GM18951 (cell line): ENCODE results near the gene DISC1.
"Not testable (repeated sequence)": the region's sequence is repeated elsewhere in the genome, so short reads cannot be mapped to it uniquely, and the experiment has no call there.

Experiments
- POLR2A ChIP-seq: IDR thresholded peaks from 4 replicates; pipeline ENCODE4 v1.6.1; 2011; ENCODE audit warnings: mild to moderate bottlenecking; ENCODE audit not compliant: insufficient read length, insufficient read depth; ENCODE audit errors: extremely low read depth
- in situ Hi-C: fragments of 300-500 bp; cut with MboI; formaldehyde crosslinking; loops from one replicate; pipeline ENCODE4 v1.12.0; 2022; ENCODE audit warnings: low sequenced_read_pairs, mixed read lengths, inconsistent platforms; ENCODE audit not compliant: unreplicated experiment

Gene DISC1

GRCh38 chr1:231653632-231654031, 27.0 kb downstream of the DISC1 start:
- no peak for TF ChIP-seq POLR2A
- in situ Hi-C loops: no loop called here

GRCh38 chr1:231656741-231657140, 30.2 kb downstream of the DISC1 start:
- in situ Hi-C loops: no loop called here
- no peak for TF ChIP-seq POLR2A

GRCh38 chr1:231658223-231658622, 31.6 kb downstream of the DISC1 start:
- in situ Hi-C loops: not testable (repeated sequence)

GRCh38 chr1:231660198-231660597, 33.6 kb downstream of the DISC1 start:
- TF ChIP-seq POLR2A: no peak
- in situ Hi-C loops: no loop called here

GRCh38 chr1:231663211-231663792, 36.7 kb downstream of the DISC1 start:
- in situ Hi-C loops: no loop called here
- no peak for TF ChIP-seq POLR2A

- in situ Hi-C loops: no loop called here
- TF ChIP-seq POLR2A: no peak
Observed at GRCh38 chr1:231665101-231665500, 38.5 kb downstream of the DISC1 start.

GRCh38 chr1:231665726-231666125, 39.1 kb downstream of the DISC1 start:
- in situ Hi-C loops: no loop called here
- no peak for TF ChIP-seq POLR2A

GRCh38 chr1:231666220-231666936, 39.8 kb downstream of the DISC1 start:
- in situ Hi-C loops: no loop called here
- TF ChIP-seq POLR2A: no peak

GRCh38 chr1:231666937-231667608, 40.5 kb downstream of the DISC1 start:
- TF ChIP-seq POLR2A: no peak
- in situ Hi-C loops: no loop called here

GRCh38 chr1:231667896-231668506, 41.4 kb downstream of the DISC1 start:
- in situ Hi-C loops: no loop called here
- no peak for TF ChIP-seq POLR2A

- no peak for TF ChIP-seq POLR2A
- in situ Hi-C loops: no loop called here
Observed at GRCh38 chr1:231668826-231669225, 42.2 kb downstream of the DISC1 start.

GRCh38 chr1:231669864-231670621, 43.5 kb downstream of the DISC1 start:
- in situ Hi-C loops: not testable (repeated sequence)

GRCh38 chr1:231670755-231671154, 44.2 kb downstream of the DISC1 start:
- in situ Hi-C loops: no loop called here
- no peak for TF ChIP-seq POLR2A
